ENCODE measurements around the gene PIAS4.
"Not testable (repeated sequence)": the region's sequence is repeated elsewhere in the genome, so short reads cannot be mapped to it uniquely, and the experiment has no call there.

The PIAS4 gene, protein sequence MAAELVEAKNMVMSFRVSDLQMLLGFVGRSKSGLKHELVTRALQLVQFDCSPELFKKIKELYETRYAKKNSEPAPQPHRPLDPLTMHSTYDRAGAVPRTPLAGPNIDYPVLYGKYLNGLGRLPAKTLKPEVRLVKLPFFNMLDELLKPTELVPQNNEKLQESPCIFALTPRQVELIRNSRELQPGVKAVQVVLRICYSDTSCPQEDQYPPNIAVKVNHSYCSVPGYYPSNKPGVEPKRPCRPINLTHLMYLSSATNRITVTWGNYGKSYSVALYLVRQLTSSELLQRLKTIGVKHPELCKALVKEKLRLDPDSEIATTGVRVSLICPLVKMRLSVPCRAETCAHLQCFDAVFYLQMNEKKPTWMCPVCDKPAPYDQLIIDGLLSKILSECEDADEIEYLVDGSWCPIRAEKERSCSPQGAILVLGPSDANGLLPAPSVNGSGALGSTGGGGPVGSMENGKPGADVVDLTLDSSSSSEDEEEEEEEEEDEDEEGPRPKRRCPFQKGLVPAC

DNA sequence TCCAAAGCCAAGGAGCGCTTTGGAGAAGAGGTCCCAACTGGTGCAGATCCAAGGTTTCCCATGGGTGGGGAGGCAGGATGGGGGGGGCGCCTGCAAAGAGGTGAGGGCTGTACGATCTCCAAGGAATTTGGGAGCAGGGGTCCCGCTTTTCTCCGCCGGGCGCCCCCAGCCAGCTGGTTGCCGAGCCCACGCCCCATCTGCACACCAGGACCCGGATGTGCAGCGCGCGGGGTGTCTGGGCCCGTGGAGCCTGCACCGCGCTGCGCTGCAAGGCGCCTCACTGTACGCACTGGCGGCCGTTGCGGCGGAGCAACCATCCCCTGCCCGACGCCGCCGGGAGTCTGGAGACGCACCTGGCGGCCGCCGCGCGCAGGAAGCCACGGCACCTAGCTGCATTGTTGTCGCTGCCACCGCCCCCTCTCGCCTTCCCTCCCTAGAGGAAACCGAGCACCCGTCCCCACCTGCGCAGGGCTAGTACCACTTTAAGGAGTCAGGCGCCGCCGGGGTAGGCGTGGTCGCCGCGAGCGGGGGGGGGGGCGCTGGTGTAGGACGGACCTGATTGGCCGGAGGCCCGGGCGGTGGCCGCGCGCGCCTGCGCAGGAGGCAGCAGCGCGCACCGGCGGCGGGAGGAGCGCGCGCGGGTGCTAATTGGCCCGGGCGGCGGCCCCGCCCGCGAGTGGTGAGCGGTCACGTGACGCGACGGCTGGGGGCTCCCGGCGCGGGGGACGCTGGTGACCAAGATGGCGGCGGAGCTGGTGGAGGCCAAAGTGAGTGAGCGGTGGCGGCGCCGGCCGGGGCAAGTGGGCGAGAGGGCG lies at the start of gene PIAS4:
Gene PIAS4, plus strand, starts transcription at position 716 of the 815 bp plus-strand sequence. Its CDS starts 25 bp downstream, at position 741.
- peak; percentile 94 for DNase-seq

DNA sequence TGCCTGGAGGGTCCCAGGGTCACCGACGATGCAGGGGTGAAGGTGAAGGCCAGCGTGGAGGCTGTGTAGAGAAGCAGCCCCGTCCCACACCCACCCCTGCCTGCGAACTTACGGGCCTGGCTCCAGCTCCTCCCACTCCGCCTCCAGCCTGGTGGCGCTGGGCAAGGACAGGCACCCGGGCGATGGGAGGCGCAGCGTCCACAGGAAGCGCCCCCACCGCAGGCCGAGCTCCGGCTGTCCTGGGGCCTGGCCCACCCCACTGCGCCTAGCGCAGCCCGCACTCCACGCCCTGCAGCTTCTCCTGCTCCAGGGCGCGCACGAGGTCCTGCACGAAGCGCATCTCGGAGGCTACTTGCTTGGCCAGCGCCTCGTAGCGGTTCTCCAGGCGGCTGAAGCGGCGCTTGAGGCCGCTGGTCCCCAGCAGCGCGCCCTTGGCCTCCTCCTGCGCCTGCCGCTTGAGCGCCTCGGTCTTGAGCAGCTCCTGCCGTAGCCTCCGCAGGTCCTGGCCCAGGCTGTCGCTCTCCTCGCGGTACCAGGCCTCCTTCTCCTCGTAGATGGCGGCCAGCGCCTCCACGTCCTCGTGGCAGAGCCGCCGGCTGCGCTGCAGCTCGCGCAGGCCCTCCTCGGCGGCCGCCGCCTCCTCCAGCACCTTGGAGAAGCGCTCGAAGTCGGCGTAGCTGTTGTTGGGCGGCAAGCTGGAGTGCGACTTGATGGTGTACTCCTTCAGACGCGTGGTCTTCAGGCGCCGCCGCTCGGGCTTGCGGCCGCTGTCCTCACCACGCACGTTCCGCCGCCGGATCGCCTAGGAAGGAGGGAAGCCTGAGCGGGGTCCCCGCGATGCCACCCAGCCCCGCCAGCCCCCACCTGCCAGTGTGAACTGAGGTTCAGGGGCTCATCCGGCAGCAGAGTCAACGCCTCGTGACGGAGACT lies 48.4 kb upstream of the PIAS4 start:
- no peak for DNase-seq

DNA sequence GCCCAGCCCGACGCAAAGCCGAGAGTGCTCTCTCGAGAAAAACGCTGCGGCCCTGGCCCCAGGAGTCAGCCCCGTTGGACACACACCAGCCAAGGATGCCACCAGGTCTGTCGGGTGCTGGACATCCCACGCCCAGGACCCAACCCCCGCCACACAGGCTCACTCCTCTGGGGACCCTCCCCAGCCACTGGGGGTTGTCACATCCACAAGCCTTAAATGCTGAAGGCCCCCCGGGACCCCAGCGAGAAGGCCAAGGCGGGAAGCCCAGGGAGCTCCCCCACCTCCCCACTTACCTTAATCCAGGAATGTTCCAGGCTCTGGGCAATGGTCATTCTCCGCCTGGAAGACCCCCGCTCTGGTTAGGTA lies 47.8 kb upstream of the PIAS4 start:
- DNase-seq, result no peak

DNA sequence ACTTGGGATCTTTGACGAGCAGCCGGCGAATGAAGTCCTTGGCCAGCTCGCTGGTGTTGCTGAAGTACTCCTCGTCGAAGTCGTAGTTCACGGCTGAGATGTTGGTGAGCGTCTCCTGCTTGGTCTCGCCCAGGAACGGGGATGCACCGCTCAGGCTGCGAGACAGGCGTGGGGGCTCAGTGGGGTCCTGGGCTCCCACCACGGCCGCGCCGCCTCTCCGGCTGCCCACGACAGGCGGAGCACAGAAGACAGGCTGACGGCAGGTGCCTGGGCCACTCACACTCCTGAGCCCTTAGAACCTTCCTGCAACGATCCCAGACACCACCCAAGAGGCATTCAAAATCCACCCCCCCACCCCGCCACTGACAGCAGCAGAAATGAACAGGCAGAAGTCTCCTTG lies 46.5 kb upstream of the PIAS4 start:
- DNase-seq, result no peak

DNA sequence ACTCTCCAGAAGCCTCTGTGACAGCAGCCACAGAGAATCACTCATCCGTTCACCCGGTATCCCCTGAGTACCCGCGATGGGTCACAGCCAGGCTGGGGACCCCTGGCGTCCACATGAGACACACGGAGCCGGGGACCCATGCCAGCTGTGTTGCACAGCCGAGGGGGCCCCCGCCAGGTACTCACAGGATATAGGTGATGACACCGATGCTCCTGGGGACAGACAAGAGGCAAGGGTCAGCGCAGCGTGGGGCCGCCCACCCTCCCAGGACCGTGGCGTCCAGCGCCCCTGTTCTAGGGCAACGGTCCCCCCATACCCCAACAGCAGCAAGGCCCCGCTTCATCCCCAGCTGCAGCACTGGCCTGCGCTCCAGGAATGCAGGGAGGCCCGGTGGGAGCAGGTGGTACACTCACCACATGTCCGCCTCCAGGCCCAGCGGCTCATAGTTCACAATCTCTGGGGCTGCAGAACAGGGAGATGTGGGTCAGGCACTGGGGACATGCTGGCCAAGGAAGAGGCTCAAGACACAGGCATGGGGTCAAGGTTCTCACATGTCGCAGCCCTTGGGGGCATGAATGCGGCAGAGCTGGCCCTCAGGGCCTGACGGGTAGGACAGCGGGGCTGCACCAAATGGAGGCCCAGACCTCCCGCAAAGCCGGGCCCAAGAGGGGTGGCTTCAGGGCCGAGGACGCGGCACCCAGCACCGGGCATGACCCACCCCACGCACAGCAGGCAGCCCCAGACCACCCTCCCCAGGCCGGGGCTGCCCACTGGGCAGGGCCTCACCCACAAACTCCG lies 43.9 kb upstream of the PIAS4 start:
- no peak for DNase-seq

DNA sequence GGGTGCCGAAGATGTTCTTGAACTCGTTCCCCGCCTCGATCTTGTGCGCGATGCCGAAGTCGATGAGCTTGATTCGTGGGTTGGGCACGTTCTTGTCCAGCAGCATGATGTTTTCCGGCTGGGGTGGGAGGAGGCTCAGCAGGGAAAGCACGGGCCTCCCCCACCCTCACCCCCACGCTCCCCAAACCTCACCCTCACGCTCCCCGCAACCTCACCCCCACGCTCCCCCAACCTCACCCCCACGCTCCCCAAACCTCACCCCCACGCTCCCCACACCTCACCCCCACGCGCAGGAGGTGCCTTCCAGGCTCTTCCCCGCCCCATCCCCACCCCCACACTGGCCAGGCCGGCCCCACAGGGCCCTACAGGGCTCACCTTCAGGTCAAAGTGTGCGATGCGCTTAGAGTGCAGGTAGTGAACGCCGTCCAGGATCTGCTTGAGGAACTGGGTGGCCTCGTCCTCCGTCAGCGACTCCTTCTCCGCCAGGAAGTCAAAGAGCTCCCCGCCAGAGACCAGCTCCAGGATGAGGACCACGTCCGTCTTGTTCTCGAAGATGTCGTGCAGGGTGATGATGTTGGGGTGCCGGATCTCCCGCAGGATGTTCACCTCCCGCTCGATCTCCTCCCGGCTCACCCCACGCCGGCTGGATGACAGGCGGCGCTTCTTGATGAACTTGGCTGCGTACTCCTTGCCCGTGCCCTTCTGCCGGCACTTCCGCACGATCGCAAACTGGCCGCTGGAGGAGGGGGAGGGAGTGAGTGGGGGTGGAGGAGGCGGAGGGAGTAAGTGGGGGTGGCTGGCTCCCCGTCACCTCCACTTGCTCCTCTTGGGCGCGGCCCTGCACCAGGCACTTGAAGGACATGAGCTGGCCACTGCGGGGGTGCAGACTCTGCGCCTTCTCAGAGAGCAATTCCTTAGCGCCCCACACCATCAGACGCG lies 43.0 kb upstream of the PIAS4 start:
- no peak for DNase-seq

DNA sequence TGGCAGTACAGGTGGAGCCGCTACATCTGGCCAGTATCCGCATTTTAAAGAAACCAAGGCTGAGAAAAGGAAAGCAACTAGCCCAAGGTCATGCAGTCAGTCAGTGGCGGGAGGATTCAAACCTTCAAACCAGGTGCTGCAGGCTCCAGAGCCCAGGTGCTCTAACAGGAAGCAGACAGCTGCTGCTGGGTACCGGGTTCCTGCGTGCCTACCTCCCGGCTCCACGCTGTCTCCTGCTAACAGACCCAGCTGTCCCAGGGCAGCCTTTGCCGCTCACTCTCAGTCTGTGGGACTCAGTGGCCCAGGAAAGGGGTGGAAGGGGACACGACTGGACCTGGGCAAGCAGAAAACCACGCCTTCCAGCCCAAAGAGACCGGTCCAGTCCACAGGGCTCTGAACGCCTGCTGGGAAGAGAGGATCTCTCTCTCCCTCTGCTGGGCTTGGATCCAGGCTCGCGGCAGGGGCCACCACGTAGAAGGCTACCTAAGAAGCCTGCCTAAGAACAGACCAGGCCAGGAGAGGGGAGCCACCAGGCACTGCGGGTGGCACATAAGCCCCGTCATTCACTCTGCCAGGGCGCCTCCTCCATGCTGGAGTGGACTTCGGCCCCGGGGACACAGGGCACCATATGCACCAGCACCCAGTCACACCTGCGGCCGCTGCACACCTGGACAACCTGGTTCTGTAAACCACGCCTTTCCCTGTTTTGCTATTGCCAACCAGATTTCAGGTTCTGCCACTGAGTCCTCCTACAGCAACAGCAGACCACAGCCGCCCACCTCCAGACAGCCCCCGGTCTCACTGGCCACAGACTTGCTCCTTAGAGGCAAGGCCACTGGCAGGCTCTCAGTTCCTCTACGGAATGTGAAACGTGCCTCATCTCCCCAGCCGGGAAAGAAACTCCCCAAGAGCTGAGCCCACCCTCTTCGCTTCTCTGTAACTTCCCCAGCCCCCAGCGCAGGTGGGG lies 41.2 kb upstream of the PIAS4 start:
- DNase-seq, result no peak

DNA sequence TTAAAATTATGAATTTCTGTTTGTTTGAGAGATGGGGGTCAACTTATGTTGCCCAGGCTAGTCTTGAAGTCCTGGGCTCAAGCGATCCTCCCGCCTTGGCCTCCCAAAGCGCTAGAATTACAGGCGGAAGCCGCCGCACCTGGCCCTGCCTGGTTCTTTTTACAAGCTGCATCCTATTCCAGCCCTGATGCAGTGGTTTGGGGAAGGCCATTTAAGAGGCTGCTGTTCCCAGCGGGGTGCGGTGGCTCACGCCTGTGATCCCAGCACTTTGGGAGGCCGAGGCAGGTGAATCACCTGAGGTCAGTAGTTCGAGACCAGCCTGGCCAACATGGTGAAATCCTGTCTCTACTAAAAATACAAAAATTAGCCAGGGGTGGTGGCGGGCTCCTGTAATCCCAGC lies 39.6 kb upstream of the PIAS4 start:
- DNase-seq, result not testable (repeated sequence)

DNA sequence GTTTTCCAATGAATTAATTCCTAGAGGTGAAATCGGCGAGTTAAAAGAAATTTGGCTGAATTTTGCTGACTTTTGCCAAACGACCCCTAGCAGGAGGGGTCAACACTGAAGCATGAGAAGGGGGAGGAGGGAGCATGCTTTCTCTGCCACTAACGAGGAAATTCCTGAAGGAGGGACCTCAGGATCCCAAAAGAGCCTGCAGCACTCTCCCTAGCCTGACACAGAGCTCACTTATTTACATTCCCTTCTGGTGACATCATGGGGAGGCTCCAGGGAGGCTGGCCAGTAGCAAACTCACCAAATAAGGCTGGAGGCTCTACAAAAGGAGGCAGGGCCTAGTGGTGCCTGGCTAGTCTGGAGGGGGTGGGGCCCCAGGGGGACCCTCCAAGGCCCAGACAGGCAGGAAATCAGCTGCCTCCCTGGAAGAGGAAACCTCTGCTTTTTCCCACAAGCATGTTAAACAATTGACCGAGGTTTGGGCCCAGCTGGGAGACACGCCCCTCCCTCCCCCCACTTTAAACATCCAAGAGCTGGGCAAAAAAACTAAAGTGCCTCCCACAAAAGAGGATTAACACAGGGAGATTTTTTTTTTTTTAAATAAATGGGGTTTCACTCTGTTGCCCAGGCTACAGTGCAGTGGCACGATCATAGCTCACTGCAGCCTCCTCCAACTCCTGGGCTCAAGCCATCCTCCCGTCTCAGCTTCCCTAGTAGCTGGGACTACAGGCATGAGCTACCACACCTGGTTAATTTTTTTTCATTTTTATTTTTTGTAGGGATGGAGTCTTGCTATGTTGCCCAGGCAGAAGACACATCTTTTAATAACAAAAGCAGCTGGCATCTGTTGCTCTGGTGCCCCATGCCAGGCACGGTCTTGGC lies 38.7 kb upstream of the PIAS4 start:
- DNase-seq, result peak; percentile 92

DNA sequence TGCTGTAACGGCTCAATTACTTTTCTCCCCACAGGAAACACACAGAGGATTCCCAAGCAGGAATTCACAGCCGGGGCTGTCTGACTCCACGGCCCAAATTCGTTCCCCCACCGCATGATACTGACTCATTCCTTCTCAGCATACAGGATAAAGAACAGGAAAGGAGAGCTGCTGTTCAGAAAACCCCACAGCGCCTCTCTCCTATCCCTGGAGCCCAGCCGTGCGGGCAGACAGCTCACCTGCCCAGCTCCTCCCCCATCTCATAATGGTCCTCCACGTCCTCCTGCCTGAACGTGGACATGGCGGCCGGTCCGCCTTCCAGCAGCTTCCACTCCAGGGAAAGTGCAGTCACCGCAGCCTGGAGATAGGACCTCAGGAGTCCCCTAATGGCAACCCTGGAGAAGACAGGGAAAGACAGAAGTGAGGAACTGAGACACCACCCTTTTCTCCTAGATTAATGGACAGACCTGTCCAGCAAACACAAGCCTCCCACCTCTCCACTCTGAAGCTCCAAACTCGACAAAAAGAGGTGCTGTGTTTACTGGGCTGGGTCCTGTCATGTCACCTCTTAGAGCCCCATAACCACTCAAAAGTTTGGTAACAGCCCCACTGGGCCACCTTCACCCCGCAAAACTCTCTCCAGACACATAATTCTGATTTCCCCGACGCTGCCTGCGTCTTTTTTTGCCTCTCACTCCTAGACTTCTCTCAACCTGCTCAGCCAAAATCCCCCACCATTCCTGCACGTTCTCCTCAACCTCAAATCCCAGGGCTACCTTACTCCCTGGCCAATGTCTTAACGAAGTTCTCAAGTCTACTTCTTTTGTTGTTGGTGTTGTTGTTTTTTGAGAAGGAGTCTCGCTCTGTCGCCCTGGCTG lies 37.9 kb upstream of the PIAS4 start:
- DNase-seq, result peak; percentile 69

DNA sequence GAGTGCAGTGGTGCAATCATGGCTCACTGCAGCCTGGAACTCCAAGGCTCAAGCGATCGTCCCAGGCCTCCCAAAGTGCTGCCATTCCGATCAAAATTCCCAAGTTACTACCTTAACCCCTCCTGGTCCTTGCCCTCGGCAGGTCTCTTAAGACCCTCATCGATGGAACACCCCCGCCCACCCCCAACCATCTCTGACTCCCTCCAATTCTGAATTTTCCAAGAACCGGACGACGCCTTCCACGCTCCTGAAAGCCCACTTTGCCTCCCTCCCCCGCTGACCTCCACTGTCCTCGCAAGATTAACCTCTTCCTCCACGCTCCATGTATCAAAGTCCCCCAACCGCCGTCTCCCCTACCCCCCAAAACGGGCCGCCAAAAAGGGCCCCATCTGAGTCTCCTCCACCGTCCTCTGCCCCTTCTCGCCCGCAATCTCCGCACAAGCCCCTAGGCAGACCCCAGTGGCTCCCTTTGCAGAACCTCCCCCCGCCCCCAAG lies 37.2 kb upstream of the PIAS4 start:
- no peak for DNase-seq

DNA sequence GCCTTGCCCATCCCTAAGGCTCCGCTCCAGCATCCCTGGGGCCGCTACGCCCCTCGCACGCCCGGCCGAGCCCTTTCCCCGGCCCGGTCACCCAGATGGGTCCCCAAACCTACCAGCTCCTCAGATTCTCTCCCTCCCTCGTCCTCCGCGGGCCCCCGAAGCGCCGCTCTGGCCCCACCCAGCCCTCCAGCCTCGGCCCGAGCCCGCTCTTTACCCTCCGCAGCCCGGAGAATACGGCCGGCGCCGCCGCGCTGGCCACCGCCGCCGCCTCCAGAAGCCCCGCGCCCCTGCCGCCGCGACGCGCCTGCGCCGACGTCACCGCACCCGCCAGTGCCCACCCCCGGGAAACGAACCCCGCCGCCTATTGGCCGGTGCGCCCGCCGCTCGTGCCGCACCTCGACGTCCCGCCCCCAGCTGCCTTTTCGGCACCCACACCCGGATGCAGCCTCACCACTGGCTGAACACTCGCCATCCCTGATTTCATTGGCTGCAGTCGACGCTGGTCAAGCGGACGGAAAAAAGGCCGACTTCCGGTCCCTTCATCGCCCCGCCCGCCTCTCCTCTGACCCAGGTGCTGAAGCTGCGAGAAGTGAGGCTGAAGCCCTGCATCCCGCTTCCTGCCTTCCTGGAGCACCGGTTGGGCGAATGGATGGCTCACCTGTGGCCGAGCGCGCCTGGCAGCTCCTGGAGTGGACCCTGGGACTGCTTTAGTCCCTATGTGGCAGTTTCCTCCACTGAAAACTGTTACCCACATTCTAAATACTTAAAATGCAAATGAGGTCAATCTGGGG lies 36.5 kb upstream of the PIAS4 start, which contains the start of gene DAPK3:
Gene DAPK3, minus strand, starts transcription at position 292 of the 791 bp plus-strand sequence. CDS start 1,364 bp downstream, outside the sequence.
- DNase-seq, result peak; percentile 96

DNA sequence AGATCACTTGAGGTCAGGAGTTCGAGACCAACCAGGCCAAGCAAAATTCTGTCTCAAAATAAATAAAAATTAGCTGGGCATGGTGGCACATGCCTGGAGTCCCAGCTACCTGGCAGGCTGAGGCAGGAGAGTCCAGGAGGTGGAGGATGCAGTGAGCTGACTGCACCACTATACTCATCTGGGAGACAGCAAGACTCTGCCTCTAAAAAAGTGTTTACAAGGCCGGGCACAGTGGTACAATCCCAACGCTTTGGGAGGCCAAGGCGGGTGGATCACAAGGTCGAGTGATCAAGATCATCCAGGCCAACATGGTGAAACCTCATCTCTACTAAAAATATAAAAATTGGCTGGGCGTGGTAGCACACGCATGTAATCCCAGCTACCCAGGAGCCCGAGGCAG lies 32.4 kb upstream of the PIAS4 start:
- DNase-seq, result no peak

DNA sequence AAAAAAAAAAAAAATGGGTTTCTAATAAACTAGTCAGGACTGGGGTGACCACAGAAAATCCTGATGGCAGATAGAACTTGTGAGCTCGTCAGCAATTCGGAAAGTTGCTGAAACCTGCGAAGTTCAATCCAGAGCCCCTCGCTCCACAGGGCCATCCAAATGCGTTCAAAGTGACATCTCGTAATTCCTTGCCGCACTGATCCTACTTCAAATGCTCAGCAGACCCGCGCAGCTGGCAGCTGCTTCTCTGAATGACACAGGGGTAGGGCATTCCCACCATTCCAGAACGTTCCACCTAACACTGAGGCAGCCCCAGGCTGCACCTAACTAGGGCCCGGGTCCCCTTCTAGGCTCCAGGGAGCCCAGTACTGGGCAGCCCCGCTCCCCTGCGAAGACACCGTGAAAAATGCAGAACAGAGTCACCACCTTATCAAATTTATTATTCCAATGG lies 31.9 kb upstream of the PIAS4 start:
- no peak for DNase-seq

DNA sequence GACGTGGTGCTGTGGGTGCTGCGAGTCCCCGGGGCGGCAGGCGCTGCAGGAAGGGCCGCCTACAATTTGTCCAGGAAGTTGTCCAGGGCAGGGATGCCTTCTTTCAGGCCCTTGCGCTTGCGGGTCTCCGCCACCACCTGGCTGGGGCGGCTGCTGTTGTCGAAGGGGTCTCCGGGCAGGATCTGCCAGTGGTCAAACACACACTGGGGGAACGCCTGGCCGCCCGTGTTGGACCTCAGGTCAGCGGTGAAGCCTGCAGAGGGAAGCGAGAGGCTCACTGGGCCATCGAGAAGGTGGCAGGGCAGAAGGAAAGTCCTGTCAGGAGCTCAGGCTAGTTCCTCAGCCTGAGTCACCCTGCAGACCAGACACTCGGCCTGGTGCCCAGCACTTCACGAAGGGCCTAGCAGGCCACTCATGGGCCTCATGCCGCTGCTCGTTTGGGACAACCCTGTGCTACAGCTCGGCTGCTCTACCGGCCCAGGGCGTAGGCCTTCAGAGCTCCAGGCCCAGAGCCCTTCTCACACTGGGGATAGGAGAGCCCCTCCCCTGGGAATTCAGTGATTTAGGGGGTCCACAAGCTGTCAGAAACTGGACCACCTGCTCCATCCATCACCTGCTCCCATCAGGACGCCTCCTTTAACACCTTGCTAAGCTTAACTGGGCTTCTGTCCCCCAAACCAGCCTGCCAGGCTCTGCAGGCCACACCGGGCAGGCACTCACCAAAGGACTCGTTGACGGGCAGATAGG lies 30.9 kb upstream of the PIAS4 start:
- no peak for DNase-seq

Measured in T1000 (cell line).